GM12878 (cell line): Measurements from ENCODE around the gene BOD1L1. TPM values are rescaled to one million over a fixed set of nuclear protein-coding genes. Genes with fewer than 3 reads are reported as not detected.

Experiments
- BCL11A ChIP-seq: IDR thresholded peaks from 2 replicates; pipeline ENCODE4 v1.6.1; 2011; ENCODE audit warnings: low read depth, low read length
- BCL3 ChIP-seq: IDR thresholded peaks from 2 replicates; pipeline ENCODE4 v1.6.1; 2011; ENCODE audit warnings: borderline replicate concordance, low read depth, mild to moderate bottlenecking, moderate library complexity, low read length; ENCODE audit not compliant: insufficient read depth, poor library complexity, severe bottlenecking
- CEBPB ChIP-seq, 2 experiments: fragments of 150-350 bp in 1 of 2; IDR thresholded peaks; 2 replicates each; pipeline ENCODE4 v1.6.1; 2012 to 2014; ENCODE audit warnings: low read depth in 2 of 2, low read length in 2 of 2, borderline replicate concordance in 1 of 2, inconsistent platforms in 1 of 2
- EGR1 ChIP-seq, 2 experiments: IDR thresholded peaks; 1 replicate in 1 of 2; 2 replicates in 1 of 2; pipeline ENCODE4 v1.6.1; 2011 to 2012; ENCODE audit warnings: low read depth in 2 of 2, low read length in 2 of 2, borderline replicate concordance in 1 of 2, mild to moderate bottlenecking in 1 of 2, moderate library complexity in 1 of 2
- FOS ChIP-seq: IDR thresholded peaks from 3 replicates; pipeline ENCODE4 v1.6.1; 2011; ENCODE audit warnings: borderline replicate concordance; ENCODE audit not compliant: insufficient read length; ENCODE audit errors: extremely low read depth
- FOXM1 ChIP-seq: IDR thresholded peaks from 2 replicates; pipeline ENCODE4 v1.6.1; 2012; ENCODE audit warnings: low read depth, mild to moderate bottlenecking, inconsistent platforms, low read length, moderate library complexity
- HCFC1 ChIP-seq: fragments of 150-350 bp; IDR thresholded peaks from 2 replicates; pipeline ENCODE4 v1.6.1; 2014; ENCODE audit warnings: low read length
- HDGF ChIP-seq: fragments of 450-650 bp; IDR thresholded peaks from 2 replicates; pipeline ENCODE4 v1.6.1; 2016; ENCODE audit warnings: antibody characterized with exemption
- MEF2B ChIP-seq: fragments of 450-650 bp; IDR thresholded peaks from 2 replicates; pipeline ENCODE4 v1.6.1; 2018; ENCODE audit warnings: mild to moderate bottlenecking, moderate library complexity; ENCODE audit not compliant: partially characterized antibody, poor library complexity, severe bottlenecking
- MTA2 ChIP-seq: fragments of 450-650 bp; IDR thresholded peaks from 2 replicates; pipeline ENCODE4 v1.6.1; 2016; ENCODE audit warnings: low read depth, mild to moderate bottlenecking, moderate library complexity
- NFIC ChIP-seq: IDR thresholded peaks from 2 replicates; pipeline ENCODE4 v1.6.1; 2012; ENCODE audit warnings: low read depth, mild to moderate bottlenecking, inconsistent platforms, low read length, moderate library complexity
- NR2F1 ChIP-seq: fragments of 450-650 bp; conservative IDR thresholded peaks from 2 replicates; pipeline ENCODE4 v1.6.1; 2017; ENCODE audit warnings: mild to moderate bottlenecking
- PAX5 ChIP-seq: IDR thresholded peaks from 2 replicates; pipeline ENCODE4 v1.6.1; 2011; ENCODE audit warnings: low read depth, low read length, borderline replicate concordance
- RBBP5 ChIP-seq: fragments of 200-600 bp; sonication (generic); conservative IDR thresholded peaks from 2 replicates; pipeline ENCODE4 v1.6.1; 2016
- RCOR1 ChIP-seq: conservative IDR thresholded peaks from 2 replicates; pipeline ENCODE4 v1.6.1; 2012; ENCODE audit warnings: low read depth, low read length, improper control_type of control experiment
- SIX5 ChIP-seq: IDR thresholded peaks from 2 replicates; pipeline ENCODE4 v1.6.1; 2011; ENCODE audit warnings: mild to moderate bottlenecking, low read depth, low read length, moderate library complexity; ENCODE audit not compliant: severe bottlenecking
- SMARCA5 ChIP-seq: fragments of 450-650 bp; IDR thresholded peaks from 2 replicates; pipeline ENCODE4 v1.6.1; 2017; ENCODE audit warnings: mild to moderate bottlenecking
- SUPT20H ChIP-seq: IDR thresholded peaks from 2 replicates; pipeline ENCODE4 v1.6.1; 2011; ENCODE audit warnings: low read depth, mild to moderate bottlenecking, low read length, moderate library complexity, borderline replicate concordance; ENCODE audit not compliant: control insufficient read depth
- TCF3 ChIP-seq: IDR thresholded peaks from 2 replicates; pipeline ENCODE4 v1.6.1; 2012; ENCODE audit warnings: low read depth, mild to moderate bottlenecking, low read length, borderline replicate concordance; ENCODE audit not compliant: insufficient read depth
- ZBED1 ChIP-seq: IDR thresholded peaks from 2 replicates; pipeline ENCODE4 v1.6.1; 2016; ENCODE audit warnings: borderline replicate concordance
- polyA plus RNA-seq, 11 experiments: library from polyadenylated mRNA; depleted of rRNA in 4 of 11; unstranded in 6 of 11; stranded (reverse) in 5 of 11; fragments of >200 nt; fragmentation: Nextera tagmentation in 4 of 11; fragmentation: Illumina TruSeq in 1 of 11; extraction: Ambion mirVana in 4 of 11; extraction: Trizol in 1 of 11; gene quantifications; 1 replicate in 1 of 11; 2 replicates in 10 of 11; pipeline versions ENCODE4 v1.2.1 to v1.2.3, GENCODE V29; 2011 to 2016; ENCODE audit warnings: inconsistent platforms in 2 of 11, missing spikeins in 2 of 11, low read depth in 1 of 11
- total RNA-seq, 4 experiments: library from RNA; depleted of rRNA in 3 of 4; stranded (reverse); fragments of >200 nt in 3 of 4; fragmentation: Illumina TruSeq in 1 of 4; extraction: Trizol in 1 of 4; gene quantifications; 2 replicates each; pipeline versions ENCODE4 v1.2.1 to v1.2.3, GENCODE V29; 2013 to 2021
- TF ChIP-seq, protein P1 (sequence below): IDR thresholded peaks from 2 replicates; pipeline ENCODE4 v1.6.1; 2012; ENCODE audit warnings: mild to moderate bottlenecking, low read depth, low read length
- TF ChIP-seq, protein P2 (sequence below): fragments of 450-650 bp; IDR thresholded peaks from 2 replicates; pipeline ENCODE4 v1.6.1; 2017; ENCODE audit warnings: borderline replicate concordance

BOD1L1 gene
- total and polyA plus RNA-seq, 10 of the 15 experiments (the other 5 are each of a cell fraction or from before 2014, with no cell fraction given) = 6.8 to 41.6 (median 24.3) TPM

DNA sequence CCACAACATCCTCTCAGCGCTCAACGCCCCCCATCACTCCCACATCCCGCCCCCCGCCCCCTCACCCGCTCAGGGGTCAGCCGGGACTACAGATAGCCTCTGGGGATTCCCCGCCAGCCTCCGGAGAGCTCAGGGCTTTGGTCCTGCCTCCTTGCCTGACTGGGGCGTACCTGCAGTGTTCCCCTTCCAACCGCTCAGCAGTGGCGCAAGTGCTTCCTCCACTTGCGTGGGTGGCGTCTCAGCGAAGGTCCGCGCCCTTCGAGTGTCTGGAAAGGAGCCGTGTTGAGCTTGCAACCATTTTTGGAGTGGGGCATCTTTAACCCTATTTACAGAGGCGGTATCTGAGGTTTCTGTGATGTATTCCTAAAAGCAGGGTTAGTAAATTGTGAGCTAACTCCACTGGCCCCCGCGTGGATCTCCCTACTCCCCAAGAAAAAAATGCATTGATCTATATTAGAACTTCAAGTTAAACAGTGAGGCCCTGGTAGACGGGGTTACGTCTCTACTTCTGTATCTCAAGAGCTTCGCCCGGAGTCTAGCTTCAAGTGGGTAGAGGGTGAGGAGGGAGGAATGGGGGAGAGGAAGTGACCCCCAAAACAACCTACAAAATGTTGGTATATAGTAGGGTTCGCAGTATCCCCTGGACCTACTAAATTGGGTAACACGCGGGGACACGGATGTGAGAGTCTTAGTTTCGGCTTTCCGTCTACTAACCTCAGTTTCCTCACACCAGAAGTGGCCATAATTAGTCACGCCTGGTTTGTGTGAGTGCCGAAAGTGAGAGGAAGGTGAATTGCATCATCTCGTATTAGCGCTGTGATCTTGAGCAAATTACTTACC lies 99.3 kb downstream of the BOD1L1 start (continued):
- TF ChIP-seq, protein P1, sequence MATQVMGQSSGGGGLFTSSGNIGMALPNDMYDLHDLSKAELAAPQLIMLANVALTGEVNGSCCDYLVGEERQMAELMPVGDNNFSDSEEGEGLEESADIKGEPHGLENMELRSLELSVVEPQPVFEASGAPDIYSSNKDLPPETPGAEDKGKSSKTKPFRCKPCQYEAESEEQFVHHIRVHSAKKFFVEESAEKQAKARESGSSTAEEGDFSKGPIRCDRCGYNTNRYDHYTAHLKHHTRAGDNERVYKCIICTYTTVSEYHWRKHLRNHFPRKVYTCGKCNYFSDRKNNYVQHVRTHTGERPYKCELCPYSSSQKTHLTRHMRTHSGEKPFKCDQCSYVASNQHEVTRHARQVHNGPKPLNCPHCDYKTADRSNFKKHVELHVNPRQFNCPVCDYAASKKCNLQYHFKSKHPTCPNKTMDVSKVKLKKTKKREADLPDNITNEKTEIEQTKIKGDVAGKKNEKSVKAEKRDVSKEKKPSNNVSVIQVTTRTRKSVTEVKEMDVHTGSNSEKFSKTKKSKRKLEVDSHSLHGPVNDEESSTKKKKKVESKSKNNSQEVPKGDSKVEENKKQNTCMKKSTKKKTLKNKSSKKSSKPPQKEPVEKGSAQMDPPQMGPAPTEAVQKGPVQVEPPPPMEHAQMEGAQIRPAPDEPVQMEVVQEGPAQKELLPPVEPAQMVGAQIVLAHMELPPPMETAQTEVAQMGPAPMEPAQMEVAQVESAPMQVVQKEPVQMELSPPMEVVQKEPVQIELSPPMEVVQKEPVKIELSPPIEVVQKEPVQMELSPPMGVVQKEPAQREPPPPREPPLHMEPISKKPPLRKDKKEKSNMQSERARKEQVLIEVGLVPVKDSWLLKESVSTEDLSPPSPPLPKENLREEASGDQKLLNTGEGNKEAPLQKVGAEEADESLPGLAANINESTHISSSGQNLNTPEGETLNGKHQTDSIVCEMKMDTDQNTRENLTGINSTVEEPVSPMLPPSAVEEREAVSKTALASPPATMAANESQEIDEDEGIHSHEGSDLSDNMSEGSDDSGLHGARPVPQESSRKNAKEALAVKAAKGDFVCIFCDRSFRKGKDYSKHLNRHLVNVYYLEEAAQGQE = no peak
- TF ChIP-seq EGR1 (IDR thresholded peaks at IDR 0.05; ENCODE audit: borderline replicate concordance in 1 of 2, low read depth in 2 of 2, low read length in 2 of 2) (peak in 1 of 2 experiments; percentile 88; a peak in 2 of 3 replicates), BCL11A (peak; percentile 52; the same call in 1 of the 2 replicates), PAX5 (peak; percentile 92; the same call in 1 of the 2 replicates), SIX5 (no peak), HCFC1 (no peak), SMARCA5 (peak; percentile 82; the same call in 1 of the 2 replicates), BCL3 (no peak), NR2F1 (no peak), MEF2B (peak; percentile 54), FOS (no peak), FOXM1 (no peak), RBBP5 (no peak), RCOR1 (no peak), TCF3 (no peak), CEBPB (IDR thresholded peaks at IDR 0.05; ENCODE audit: borderline replicate concordance in 1 of 2, low read depth in 2 of 2, low read length in 2 of 2) (peak; percentile 64 to 90; a peak in 2 of 4 replicates), HDGF (no peak), ZBED1 (no peak), NFIC (no peak), MTA2 (peak; percentile 76), SUPT20H (no peak)
- TF ChIP-seq, protein P2, sequence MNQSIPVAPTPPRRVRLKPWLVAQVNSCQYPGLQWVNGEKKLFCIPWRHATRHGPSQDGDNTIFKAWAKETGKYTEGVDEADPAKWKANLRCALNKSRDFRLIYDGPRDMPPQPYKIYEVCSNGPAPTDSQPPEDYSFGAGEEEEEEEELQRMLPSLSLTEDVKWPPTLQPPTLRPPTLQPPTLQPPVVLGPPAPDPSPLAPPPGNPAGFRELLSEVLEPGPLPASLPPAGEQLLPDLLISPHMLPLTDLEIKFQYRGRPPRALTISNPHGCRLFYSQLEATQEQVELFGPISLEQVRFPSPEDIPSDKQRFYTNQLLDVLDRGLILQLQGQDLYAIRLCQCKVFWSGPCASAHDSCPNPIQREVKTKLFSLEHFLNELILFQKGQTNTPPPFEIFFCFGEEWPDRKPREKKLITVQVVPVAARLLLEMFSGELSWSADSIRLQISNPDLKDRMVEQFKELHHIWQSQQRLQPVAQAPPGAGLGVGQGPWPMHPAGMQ = no peak
